ENCODE data around the gene ATR.
"Not testable (repeated sequence)": the region's sequence is repeated elsewhere in the genome, so short reads cannot be mapped to it uniquely, and the experiment has no call there.

ATR gene

GRCh38 chr3:142445816-142446254 lies 132.7 kb downstream of the ATR start:
- H3K9ac ChIP-seq (ENCODE audit: insufficient read length), result peak overlapping the region; percentile 98
- DNase-seq (ENCODE audit: low read depth, low spot score), result no peak
- H3K36me3 ChIP-seq (ENCODE audit: insufficient read depth, low read length), result peaks cover 16% of the 10 kb centered on the region
- TF ChIP-seq FOXP2 (optimal IDR thresholded peaks at IDR 0.05; ENCODE audit: control extremely low read depth, extremely low read length, insufficient read depth) (no peak), EZH2 (IDR thresholded peaks at IDR 0.05) (no peak), POLR2AphosphoS5 (IDR thresholded peaks at IDR 0.05; ENCODE audit: borderline replicate concordance, low read depth, low read length) (no peak)
- peak overlapping the region; percentile 87 for H3K4me3 ChIP-seq
- H3K9me3 ChIP-seq (ENCODE audit: low read depth, low read length), result no peaks in the 10 kb centered on the region
- H3K27ac ChIP-seq, result 0 out of 2 replicates have a peak overlapping the region, but pooled peaks have one; percentile 16

DNA sequence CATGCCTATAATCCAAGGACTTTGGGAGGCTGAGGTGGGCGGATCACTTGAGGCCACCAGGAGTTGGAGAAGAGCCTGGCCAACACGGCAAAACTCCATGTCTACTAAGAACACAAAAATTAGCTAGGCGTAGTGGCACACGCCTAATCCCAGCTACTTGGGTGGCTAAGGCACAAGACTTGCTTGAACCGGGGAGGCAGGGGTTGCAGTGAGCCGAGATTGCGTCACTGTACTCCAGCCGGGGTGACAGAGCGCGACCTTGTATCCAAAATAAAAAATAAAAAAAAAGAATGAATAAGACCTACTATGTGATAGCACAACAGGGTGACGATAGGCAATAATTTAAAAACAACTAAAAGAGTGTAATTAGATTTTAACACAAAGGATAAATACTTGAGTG lies 134.2 kb downstream of the ATR start:
- Histone ChIP-seq H3K9ac (ENCODE audit: insufficient read length) (no peak overlapping the region), H3K36me3 (ENCODE audit: insufficient read depth, low read length) (peaks cover 3% of the 10 kb centered on the region; the same call in 1 of the 2 replicates), H3K9me3 (ENCODE audit: low read depth, low read length) (no peaks in the 10 kb centered on the region), H3K27ac (no peak overlapping the region), H3K4me3 (no peak overlapping the region)
- DNase-seq (ENCODE audit: low read depth, low spot score), result no peak
- TF ChIP-seq EZH2 (IDR thresholded peaks at IDR 0.05), result no peak
- TF ChIP-seq POLR2AphosphoS5 (IDR thresholded peaks at IDR 0.05; ENCODE audit: borderline replicate concordance, low read depth, low read length), result no peak
- TF ChIP-seq FOXP2 (optimal IDR thresholded peaks at IDR 0.05; ENCODE audit: control extremely low read depth, extremely low read length, insufficient read depth), result no peak

DNA sequence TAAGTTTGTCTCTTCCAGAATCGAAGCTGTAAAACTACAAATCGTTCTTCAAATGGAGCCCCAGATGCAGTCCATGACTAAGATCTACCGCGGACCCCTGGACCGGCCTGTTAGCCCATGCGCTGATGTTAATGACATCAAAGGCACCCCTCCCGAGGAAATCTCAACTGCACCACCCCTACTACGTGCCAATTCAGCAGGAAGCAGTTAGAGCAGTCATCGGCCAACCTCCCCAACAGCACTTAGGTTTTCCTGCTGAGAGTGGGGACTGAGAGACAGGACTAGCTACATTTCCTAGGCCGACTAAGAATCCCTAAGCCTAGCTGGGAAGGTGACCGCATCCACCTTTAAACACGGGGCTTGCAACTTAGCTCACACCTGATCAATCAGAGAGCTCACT lies 135.5 kb downstream of the ATR start:
- not testable (repeated sequence) for H3K9me3 ChIP-seq (ENCODE audit: low read depth, low read length); H3K4me3 ChIP-seq; H3K9ac ChIP-seq (ENCODE audit: insufficient read length); DNase-seq (ENCODE audit: low read depth, low spot score); H3K27ac ChIP-seq; H3K36me3 ChIP-seq (ENCODE audit: insufficient read depth, low read length)

DNA sequence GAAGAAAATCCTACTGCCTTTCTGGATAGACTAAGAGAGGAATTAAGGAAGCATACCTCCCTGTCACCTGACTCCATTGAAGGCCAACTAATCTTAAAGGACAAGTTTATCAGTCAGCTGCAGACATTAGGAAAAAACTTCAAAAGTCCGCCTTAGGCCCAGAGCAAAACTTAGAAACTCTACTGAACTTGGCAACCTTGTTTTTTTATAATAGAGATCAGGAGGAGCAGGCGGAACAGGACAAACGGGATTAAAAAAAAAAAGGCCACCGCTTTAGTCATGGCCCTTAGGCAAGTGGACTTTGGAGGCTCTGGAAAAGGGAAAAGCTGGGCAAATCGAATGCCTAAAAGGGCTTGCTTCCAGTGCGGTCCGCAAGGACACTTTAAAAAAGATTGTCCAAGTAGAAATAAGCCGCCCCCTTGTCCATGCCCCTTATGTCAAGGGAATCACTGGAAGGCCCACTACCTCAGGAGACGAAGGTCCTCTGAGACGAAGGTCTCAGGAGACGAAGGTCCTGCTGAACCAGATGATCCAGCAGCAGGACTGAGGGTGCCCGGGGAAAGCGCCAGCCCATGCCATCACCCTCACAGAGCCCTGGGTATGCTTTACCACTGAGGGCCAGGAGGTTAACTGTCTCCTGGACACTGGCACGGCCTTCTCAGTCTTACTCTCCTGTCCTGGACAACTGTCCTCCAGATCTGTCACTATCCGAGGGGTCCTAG lies 138.9 kb downstream of the ATR start:
- not testable (repeated sequence) for H3K9me3 ChIP-seq (ENCODE audit: low read depth, low read length); H3K27ac ChIP-seq; H3K4me3 ChIP-seq; H3K36me3 ChIP-seq (ENCODE audit: insufficient read depth, low read length); DNase-seq (ENCODE audit: low read depth, low spot score); H3K9ac ChIP-seq (ENCODE audit: insufficient read length)

- DNase-seq (ENCODE audit: low read depth, low spot score); H3K27ac ChIP-seq; H3K36me3 ChIP-seq (ENCODE audit: insufficient read depth, low read length); H3K9ac ChIP-seq (ENCODE audit: insufficient read length); H3K9me3 ChIP-seq (ENCODE audit: low read depth, low read length); H3K4me3 ChIP-seq: not testable (repeated sequence)
Observed at GRCh38 chr3:142438096-142438495, 140.4 kb downstream of the ATR start.

DNA sequence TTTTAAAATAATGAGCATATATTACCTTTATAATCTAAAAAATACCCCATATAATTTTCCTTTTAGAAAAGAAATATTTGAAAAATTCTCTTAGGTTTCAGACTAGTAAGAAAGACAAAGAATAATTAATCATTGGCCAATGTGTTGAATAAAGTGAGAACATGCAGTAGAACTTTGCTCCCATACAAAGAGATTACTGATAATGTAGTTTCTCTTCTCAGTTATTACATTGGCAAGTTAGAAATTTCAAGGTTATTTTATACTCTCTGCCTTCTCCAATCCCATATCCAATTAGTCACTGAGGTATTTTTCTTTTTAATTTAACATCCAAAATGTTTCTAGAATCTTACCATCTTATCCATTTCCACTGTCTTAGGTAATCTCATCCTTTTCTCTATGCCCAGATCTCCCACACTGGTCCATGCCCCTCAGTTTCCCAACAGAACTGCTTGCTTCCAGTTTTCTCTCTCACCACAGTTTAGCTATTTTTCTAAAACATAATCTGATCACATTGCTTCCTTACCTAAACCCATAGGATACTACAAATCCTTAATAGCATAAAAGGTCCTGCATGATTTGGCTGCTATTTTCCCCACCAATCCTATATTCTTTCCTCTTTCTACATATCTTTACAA lies 141.5 kb downstream of the ATR start:
- TF ChIP-seq POLR2AphosphoS5 (IDR thresholded peaks at IDR 0.05; ENCODE audit: borderline replicate concordance, low read depth, low read length) (no peak), FOXP2 (optimal IDR thresholded peaks at IDR 0.05; ENCODE audit: control extremely low read depth, extremely low read length, insufficient read depth) (no peak), EZH2 (IDR thresholded peaks at IDR 0.05) (no peak)
- H3K9me3 ChIP-seq (ENCODE audit: low read depth, low read length), result no peaks in the 10 kb centered on the region

GRCh38 chr3:142434503-142434902 lies 144.0 kb downstream of the ATR start:
- H3K27ac ChIP-seq, result peak overlapping the region; percentile 14; the same call in 1 of the 2 replicates
- DNase-seq (ENCODE audit: low read depth, low spot score), result no peak
- H3K4me3 ChIP-seq, result no peak overlapping the region
- no peaks in the 10 kb centered on the region for H3K9me3 ChIP-seq (ENCODE audit: low read depth, low read length)
- TF ChIP-seq EZH2 (IDR thresholded peaks at IDR 0.05), result no peak
- no peak for TF ChIP-seq FOXP2 (optimal IDR thresholded peaks at IDR 0.05; ENCODE audit: control extremely low read depth, extremely low read length, insufficient read depth)
- no peak for TF ChIP-seq POLR2AphosphoS5 (IDR thresholded peaks at IDR 0.05; ENCODE audit: borderline replicate concordance, low read depth, low read length)
- H3K36me3 ChIP-seq (ENCODE audit: insufficient read depth, low read length), result peaks cover 10% of the 10 kb centered on the region
- H3K9ac ChIP-seq (ENCODE audit: insufficient read length), result no peak overlapping the region

More for the DNA sequence above, 141.5 kb downstream of the ATR start:
- Histone ChIP-seq H3K27ac (no peak overlapping the region), H3K4me3 (no peak overlapping the region), H3K36me3 (ENCODE audit: insufficient read depth, low read length) (no peaks in the 10 kb centered on the region; the same call in 1 of the 2 replicates), H3K9ac (ENCODE audit: insufficient read length) (no peak overlapping the region)
- no peak for DNase-seq (ENCODE audit: low read depth, low spot score)

DNA sequence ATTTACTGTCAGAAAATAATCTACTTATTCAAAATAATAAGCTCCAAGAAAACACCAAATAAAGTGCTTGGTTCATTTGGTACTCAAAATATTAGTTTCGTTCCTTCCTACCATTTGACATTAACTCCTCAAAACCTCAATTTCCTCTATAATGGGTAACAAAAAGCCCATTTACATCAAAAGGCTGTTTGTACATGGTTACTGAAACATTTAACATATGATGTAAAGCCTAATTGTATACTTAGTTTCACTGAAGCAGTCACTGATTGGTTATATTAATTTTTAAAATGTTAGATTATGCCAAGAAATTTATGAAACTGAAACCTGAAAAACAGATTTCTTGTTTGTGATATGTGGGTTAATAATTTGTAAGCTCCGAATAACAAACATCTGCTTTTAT lies 145.4 kb downstream of the ATR start:
- Histone ChIP-seq H3K9ac (ENCODE audit: insufficient read length) (no peak overlapping the region), H3K9me3 (ENCODE audit: low read depth, low read length) (no peaks in the 10 kb centered on the region), H3K36me3 (ENCODE audit: insufficient read depth, low read length) (peaks cover 10% of the 10 kb centered on the region), H3K4me3 (no peak overlapping the region), H3K27ac (no peak overlapping the region)
- DNase-seq (ENCODE audit: low read depth, low spot score), result no peak
- TF ChIP-seq FOXP2 (optimal IDR thresholded peaks at IDR 0.05; ENCODE audit: control extremely low read depth, extremely low read length, insufficient read depth) (no peak), EZH2 (IDR thresholded peaks at IDR 0.05) (no peak), POLR2AphosphoS5 (IDR thresholded peaks at IDR 0.05; ENCODE audit: borderline replicate concordance, low read depth, low read length) (no peak)

DNA sequence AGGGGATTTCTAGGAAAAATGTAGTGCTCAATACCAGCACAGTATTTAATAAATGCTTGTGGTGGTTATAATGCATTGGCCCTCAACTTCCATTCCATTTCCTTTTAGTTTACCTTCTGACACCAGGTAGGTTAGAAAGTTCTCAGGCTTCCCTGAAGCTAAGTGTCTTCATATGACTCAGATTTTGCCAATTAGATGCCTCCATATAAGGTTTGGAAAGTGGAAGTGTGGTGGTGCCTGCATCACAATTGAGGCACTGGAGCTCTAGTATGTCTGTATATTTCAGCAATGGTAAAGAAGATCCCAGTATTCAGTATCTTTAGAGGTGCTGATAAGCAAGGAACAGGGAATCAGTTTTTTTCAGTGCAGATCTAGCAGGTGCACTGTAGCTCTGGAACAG lies 149.0 kb downstream of the ATR start:
- H3K9ac ChIP-seq (ENCODE audit: insufficient read length), result no peak overlapping the region
- H3K27ac ChIP-seq, result no peak overlapping the region
- no peaks in the 10 kb centered on the region for H3K9me3 ChIP-seq (ENCODE audit: low read depth, low read length)
- TF ChIP-seq FOXP2 (optimal IDR thresholded peaks at IDR 0.05; ENCODE audit: control extremely low read depth, extremely low read length, insufficient read depth) (no peak), POLR2AphosphoS5 (IDR thresholded peaks at IDR 0.05; ENCODE audit: borderline replicate concordance, low read depth, low read length) (no peak), EZH2 (IDR thresholded peaks at IDR 0.05) (no peak)
- H3K36me3 ChIP-seq (ENCODE audit: insufficient read depth, low read length), result peaks cover 10% of the 10 kb centered on the region
- no peak for DNase-seq (ENCODE audit: low read depth, low spot score)
- no peak overlapping the region for H3K4me3 ChIP-seq

Data from SK-N-MC (cell line).